GM19351 (cell line): ENCODE data around the gene DENND4B.

Experiments used
- ATAC-seq: cut with Tn5 transposase; IDR thresholded peaks from one replicate; pipeline ENCODE4 v1.9.1; 2021; ENCODE audit warnings: mild to moderate bottlenecking, moderate library complexity; ENCODE audit not compliant: unreplicated experiment

Gene DENND4B

DNA sequence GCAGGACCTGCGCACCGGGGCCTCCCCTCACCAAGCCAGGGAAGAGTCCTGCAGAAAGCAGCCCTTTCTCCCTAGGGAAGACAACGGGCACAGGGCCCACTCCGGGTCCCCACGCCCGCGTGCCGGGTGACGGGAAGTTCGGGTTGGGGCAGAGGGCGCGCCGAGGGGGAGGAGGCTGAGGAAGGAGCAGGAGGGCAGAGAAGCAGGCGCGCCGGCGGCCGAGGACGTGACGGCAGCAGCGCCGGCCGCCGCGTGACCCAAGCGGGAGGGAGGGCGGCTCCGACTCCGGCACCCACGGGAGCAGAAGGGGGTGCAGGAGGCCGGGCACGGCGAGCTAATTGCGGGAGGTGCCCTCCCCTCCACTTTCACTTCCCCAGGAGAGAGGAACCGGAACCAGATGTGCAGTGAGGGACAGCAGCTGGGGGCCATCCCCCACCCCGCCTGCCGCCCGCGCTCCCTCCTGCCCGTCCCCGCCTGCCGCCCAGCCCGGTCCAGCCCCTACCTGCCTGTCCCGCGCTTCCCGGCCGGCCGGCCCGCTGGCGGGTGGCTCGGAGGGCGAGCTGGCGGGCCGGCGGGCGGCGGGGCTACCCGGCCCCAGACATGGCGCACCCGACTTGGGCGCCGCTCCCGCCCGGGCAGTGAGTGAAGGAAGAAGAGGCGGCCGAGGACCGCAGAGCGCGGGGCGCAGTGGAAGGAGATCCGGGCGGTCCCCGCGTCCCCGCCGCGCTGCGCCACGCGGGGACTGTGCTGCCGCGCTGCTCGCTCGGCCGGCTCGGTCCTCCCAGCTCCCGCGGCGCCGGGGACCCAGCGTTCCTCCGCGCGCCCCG is 510 bp downstream of the DENND4B start:
- ATAC-seq, result peak; percentile 68

DNA sequence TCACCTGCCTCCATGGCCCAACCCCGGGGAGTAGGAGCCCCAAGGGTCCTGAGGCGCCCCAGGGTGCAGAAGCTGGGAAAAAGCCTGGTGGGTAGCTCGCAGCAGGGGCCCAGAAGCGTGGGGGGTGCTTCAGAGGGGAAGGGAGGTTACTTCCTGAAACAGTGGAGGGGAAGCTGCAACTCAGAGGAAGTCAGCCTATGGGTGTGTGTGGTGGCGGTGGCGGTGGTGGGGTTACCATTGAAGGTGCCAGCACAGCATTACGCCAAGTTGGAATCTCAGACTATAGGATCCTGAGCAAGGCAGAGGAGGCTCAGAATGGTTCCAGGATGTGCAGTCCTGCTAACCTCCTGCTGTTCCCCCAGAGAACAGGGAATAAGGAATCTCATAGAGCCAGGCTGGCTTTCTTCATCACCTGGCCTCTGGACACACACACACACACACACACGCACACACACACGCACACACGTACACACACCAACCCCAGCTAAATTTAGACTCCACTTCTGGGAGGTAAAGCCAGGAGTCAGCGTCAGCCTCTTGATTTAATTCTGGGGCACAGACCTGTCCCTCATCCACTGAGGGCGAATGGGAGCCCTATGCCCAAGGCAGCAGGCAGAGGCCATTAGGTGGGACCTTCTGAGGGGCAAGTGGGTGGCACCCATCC is 1.3 kb downstream of the DENND4B start:
- no peak for ATAC-seq

DNA sequence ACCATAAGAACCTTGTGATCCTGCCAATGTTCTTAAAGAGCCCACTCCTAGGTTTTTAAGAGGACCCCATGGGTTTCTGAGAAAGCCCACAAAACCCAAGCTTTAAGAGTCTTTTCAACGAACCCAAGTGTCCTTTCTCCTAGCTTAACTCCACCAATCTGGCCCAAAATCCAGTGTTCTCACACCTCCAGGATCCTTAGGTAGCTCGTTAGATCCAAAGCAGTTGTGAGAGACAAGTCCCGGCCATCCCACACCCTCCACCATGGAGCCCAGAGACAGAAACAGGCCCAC is 1.7 kb downstream of the DENND4B start:
- ATAC-seq, result no peak

DNA sequence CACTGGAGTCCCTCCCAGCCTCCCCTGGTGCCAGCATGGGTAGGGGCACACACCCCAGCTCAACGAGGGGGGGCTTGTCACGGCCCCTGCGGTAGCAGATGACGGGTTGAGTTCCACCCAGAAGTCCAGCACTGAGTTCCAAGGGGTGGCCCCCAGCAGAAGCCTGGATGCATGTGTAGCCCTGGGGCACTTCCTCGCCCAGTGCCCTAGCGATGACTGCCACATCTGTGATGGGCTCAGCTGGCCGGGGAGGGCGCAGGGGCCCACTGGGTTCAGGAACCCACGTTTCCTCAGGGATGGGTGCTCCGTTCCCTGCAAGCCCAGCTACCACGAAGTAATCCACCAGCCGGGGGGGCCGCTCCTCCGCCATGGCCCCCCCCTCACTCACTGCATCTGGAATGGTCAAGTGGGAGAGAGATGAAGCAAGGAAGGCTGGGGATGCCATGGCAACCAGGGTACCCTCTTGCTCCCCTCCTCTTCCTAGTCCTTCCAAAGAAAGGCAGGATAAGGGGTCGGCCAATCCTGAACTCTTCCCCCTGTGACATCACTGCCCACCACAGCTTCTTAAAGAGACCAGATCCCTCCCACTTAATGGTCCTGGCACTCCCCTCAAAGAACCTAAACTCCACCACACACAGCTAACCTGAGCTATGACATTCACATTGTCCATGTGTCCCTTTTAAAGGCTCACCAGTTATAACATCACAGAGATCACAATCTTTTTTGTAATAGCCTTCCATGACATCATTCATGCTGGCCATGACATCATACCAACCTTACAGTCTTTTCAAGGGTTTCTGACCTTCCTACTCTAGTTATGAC is 2.3 kb downstream of the DENND4B start:
- ATAC-seq, result no peak

DNA sequence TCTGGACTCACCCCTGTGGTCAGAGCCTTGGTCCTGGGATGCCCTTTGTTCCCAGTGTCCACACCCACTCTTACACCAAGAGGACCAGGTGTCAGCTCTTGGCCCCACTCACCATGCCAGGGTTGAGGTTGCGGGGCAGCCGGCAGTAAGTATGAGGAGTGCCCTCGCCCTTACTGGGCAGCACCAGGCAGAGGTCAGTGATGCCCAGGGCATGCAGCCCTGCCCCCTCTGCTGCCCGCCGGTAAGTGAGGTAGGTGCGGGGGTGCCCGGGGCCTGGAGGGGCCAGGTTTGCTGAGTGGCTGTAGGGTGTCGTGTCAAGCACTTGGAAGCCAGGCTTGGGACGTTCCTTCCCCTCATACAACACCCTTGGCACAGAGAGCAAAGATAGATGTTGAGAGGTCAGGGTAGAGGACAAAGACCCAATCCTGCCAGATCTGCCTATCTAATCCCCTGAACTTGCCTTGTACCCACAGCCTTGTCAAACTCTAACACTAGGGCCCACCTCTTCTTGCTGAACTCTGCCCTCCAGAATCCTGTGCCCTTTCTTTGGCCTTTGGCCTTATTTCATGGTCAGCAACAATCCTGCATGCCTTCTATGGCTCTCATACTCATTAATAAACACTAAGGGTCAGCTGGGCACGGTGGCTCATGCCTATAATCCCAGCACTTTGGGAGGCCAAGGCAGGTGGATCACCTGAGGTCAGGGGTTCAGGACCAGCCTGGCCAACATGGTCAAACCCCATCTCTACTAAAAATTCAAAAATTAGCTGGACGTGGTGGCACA is 3.6 kb downstream of the DENND4B start:
- no peak for ATAC-seq

DNA sequence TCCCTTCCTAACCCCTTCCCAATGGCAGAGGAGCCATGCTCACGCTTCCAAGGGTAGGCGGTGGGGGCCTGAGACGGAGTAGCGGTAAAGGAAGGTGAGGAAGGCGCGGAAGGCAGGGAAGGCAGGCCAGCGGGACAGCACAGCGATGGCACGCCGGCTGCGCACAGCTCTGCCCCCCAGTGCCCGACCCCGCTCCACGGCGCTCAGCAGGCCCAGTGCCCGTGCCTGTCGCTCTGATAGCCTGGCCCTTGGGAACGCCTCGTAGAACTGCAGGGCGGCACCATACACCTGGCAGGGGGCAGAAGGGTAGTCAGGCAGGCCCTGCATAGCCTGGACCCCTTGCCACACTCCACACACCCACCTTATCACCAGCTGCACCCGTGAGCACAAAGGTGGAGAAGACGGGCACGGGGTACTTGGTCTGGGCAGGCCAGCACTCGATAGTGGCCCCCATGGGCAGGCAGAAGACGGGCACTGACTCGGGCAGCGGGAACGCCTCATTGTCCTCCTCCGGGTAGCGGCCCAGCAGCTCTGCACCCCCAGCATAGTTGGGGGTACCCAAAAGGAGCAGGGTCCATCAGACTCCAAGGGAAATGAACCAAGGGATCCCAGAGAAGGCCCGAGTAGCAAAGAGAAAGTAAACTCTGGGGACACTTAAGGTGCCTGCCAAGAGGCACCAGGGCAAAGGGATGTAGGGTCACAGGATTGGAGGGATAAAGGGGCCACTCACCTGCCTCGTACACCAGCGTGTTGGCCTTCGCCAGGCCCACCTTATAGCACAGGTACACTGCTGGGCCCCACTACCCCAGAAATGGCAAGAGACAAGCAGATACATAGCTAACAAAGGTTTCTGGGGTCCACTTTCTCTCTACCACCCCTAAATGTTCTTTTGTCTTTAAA is 4.4 kb downstream of the DENND4B start:
- ATAC-seq, result no peak

DNA sequence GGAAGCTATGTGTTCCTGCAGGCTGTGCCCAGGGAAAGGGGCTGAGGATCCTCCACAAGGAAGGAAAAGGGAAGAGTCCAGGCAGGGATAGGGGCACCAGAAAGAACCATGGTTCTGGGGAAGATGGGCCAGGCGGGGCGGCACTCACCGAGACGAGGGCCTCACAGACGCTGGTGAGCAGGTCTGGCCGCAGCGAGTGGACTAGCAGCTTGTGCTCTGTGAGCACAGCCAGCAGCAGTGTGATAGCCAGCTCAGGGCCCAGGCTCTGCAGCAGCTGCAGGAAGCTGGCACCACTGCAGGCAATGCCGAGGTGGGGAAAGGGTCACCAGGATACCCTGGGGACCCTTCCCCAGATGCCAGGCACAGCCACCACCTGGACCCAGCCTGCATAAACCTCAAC is 5.8 kb downstream of the DENND4B start:
- ATAC-seq, result no peak

DNA sequence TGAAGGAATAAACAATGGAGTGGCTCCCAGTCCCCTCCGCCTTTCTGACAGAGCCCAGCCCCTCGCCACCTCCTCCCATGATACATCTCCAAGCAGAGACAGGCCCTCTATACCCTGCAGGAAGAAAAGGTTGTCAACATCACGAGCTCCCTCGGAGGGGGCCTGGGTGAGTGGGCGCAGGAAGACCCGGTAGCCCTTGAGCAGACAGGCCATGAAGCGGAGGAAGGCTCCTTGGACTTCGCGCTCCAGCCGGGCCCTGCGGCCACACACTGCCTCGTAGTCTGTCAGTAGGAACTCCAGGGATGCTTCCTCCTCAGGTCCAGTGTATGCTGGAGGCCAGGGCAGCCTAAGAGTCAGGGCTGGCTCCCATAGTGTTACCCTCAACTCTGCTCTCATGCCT is 7.0 kb downstream of the DENND4B start:
- no peak for ATAC-seq

DNA sequence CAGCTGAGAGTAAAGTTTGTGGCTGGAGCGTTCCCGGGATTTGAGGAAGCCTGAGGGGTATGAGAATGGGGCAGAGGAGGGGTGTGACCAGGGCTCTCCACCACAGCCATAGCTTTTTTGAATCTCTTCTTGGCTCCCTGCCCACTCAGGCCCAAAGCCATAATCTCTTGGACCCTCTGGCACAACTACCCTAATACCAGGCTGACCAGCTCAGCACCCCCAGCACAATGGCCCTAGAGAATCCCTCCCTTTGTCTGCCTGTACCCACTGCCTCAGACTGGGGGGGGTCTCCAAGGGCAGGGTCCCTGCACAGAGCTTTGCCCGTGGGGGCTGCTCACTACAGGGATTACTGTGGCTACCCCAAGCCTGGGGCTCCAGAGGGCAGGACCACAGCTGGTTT is 7.5 kb downstream of the DENND4B start:
- ATAC-seq, result no peak

DNA sequence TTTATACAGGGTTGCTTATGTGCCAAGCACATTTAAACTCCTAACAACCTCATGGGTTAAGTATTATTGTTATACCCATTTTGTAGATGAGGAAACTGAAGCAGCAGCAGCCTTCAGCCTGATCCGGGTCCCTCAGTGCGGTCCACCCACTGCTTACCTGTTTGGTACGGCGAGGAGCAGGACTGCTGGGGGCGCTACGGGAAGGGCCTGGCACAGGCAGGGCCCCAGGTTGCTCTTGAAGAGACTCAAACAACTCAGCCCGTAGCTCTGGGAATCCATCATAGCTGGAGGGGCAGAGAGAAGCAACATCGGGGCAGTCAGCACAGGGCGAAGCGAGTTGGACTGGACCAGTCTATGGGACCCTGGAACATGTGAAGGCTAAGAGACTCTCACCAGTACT is 9.2 kb downstream of the DENND4B start:
- no peak for ATAC-seq

DNA sequence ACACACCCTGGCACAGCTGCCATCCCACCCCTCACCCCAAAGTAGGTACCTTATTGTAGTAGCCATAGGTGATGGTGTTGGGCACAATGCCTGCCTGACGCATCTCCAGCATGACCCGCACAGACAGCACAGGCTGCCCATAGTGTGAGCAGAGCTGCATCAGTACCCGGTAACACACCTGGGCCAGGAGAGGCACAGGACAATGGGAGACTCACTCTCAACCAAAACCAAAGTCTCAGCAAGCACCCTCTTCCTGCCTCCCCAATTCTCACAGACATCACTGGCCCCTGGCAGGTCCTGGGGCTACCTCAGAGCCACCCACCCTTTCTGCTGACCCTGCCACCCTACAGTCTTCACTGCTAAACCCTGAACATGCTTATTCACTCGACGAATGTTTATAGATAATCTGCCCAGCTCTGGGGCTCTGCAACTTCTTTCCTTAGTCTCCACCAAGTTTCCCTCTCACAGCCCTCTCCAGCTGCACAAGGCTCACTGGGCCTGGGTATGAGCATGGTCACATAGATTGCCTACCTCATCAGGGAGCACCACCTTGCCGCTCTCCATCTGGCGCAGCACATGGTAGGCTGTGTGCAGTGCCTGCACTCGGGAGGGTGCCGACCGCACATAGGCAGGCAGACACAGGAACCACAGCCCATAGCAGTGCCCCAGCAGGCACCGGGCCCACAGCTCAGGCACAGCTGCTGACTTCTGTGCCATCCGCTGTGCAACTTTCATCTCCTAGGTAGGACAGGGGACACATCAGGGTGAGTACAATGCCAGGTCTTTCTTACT is 10.3 kb downstream of the DENND4B start:
- no peak for ATAC-seq

DNA sequence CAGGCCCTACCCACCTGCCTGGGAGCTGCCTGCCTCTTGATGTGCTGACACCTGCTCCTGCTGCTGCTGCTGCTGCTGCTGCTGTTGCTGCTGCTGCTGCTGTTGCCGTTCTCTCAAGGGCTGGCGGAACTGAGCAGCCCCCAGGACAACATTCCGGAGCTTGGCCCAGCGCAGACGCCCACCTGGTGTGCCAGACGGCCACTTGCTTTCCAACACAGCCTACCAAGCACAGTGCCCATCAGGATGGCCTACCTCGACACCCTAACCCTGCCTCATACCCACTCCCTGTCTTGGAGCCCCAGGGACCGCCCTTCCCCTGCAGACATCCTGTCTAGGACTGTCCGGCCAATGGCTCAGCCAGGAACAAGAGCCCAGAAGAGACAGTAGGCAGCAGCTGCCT is 11.8 kb downstream of the DENND4B start:
- no peak for ATAC-seq

DNA sequence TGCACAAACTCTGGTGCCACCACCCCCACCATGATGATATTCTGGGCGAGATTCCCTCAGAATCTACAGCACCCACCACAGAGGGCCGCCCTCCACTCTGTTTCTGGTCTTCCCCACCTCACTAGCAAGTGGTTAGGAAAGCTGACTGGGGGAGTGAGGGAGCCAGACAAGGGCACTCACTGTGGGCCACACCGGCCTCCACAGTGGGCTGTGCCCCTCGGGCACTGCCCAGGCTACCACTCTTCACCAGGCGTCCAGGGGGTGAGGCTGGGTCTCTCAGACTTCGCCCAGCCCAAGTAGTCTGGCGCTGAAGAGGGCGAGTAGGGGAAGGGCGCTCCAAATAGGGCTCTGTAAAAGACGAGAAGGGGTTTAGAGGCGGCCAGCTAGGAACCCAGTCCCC is 12.6 kb downstream of the DENND4B start:
- ATAC-seq, result no peak

DNA sequence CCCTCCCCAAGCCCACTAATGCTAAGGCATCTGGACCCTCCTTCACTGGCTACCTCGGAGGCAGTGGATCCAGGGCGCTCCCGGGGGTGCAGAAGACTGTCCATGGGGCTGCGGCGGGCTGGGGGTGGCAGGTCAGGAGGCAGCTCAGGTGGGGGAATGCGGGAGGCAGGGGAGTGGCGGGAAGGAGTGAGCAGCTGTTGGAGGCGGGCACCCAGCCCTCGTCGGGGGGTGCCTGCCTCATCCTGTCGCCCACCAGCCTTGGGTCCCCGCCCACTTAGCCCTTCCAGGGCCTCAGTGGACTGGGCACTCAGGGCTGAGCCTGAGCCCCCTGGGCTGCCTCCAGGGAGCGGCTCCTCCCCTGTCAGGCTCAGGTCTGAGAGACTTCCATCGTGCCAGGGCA is 13.1 kb downstream of the DENND4B start:
- no peak for ATAC-seq

DNA sequence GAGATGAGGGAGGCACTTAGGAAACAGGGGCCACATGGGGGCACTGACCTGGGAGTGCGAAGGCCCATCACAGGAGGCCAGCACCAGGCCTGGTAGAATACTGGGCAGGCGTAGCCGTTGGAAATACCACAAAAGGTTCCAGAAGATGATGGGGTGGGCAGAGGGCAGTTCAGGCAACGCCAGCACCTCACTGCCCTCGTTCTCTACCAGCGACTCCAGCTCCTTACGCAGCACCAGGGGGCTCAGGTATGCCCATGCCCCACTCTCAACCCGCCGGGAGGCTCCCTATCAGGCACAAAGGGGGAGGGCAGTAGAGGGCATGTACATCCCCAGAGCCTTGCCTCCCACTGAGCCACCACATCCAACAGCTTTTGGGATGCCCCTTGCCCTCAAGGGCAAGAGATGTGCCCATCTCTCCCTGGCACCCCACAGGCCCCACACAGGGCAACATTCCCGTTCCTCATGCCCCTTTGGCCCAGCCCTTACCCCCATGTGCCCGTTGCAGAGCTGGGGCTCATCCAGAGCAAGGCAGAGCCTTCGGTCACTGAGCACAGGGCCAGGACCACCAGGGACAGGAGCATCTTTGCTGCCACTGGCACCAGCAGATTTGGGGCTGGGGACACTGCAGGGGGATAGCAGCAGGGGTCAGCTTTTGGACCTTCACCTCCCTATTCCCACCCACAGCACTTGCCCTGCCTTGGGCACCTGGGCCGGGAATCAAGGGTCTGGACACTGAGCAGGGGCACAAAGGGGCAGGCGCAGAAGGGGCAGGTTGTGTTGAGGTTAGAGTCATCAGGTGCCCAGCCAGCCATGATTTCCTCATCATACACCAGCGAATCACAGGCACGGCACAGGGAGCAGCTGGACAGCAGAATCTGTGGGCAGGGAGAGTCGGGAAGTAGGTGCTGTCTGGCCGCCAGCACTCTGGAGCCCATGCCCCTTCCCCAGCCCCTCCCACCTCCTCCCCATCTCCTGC is 14.1 kb downstream of the DENND4B start:
- ATAC-seq, result no peak

DNA sequence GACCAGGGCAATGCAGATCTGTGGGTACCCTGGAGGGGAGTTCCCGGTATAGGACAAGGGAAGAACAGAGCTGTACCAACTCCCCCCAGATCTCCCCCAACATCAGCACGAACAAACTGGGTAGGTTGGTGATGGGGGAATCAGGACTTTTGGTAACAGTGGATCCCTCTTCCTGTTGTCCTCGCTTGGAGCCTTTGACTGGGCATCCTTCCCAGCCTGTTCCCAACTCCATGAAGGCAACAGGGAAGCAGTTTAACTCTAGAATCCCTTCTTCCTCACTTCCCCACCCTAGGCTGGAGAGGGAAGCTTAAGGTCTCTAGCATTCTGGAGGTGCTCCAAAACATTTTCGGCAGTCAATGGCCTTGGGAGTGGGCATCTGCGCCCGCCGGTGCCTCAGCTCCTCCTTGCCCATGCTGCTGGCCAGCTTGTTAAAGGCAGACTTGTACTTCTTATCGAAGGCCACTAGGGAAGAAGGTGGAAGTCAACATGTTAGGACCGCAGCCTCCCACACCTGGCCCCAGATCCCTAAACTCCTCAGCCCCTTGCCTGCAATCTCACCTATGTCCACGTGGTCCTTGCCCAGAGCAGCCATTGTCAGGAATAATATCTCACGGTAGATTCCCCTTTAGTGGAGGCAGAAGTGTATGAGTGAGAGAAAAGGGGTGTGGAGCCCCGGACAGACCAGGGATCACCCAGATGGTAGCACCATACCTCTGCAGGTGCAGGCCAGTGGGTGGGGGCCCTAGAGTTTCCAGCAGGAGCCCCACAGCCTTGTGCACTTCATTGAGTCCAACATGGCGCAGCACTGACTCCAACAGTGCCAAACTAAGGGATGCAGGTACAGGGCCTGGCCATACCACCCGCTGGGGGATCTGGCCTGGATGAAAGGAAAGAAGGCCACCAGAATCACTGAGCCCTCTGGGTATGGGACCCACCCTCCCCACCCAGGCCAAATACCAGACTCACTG is 16.3 kb downstream of the DENND4B start:
- ATAC-seq, result no peak

DNA sequence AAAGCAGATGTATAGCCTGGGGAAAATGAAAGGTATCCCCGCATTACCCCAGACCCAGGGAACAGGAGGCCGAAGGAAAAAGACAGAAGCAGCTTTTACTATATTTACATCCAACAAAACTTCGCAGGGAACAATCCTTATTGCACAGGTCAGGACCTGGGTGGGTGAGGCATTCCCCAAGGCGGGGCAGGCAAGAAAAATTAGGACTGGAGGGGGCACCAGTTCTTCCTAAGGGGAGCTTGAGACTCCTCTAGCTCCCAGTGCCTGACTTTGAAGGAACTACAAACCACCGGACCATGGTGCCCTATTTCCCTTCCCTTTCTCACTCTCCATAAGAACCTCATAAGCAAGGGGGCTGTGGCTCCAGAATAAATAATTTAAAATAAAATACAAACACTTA is 17.1 kb downstream of the DENND4B start:
- no peak for ATAC-seq
